ENCODE measurements around the gene DMBT1. TPM values are rescaled to one million over a fixed set of nuclear protein-coding genes. Genes with fewer than 3 reads are reported as not detected.

Gene DMBT1
- total and polyA plus RNA-seq, 2 donors (not counting 1 experiment from before 2014, with no cell fraction given): not detected

- DNase-seq: no peak
- Mint-ChIP-seq H3K4me3 (no peak overlapping the region), H3K9me3 (ENCODE audit: insufficient read depth) (no peaks in the 10 kb centered on the region), H3K4me1 (no peaks in the 10 kb centered on the region), H3K27me3 (peaks cover 22% of the 10 kb centered on the region), H3K27ac (no peak overlapping the region)
- no peak for TF ChIP-seq EZH2 (IDR thresholded peaks at IDR 0.05; ENCODE audit: borderline replicate concordance, insufficient read depth, low read depth, low read length, poor library complexity, severe bottlenecking)
- TF ChIP-seq, protein P1, sequence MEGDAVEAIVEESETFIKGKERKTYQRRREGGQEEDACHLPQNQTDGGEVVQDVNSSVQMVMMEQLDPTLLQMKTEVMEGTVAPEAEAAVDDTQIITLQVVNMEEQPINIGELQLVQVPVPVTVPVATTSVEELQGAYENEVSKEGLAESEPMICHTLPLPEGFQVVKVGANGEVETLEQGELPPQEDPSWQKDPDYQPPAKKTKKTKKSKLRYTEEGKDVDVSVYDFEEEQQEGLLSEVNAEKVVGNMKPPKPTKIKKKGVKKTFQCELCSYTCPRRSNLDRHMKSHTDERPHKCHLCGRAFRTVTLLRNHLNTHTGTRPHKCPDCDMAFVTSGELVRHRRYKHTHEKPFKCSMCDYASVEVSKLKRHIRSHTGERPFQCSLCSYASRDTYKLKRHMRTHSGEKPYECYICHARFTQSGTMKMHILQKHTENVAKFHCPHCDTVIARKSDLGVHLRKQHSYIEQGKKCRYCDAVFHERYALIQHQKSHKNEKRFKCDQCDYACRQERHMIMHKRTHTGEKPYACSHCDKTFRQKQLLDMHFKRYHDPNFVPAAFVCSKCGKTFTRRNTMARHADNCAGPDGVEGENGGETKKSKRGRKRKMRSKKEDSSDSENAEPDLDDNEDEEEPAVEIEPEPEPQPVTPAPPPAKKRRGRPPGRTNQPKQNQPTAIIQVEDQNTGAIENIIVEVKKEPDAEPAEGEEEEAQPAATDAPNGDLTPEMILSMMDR (IDR thresholded peaks at IDR 0.05): no peak
- ATAC-seq (ENCODE audit: low read depth): no peak
- ChIA-PET CTCF (no interaction called here), POLR2A (no interaction called here)
- WGBS (ENCODE audit: insufficient coverage): 91% methylated on average over 3 of the region's 6 CpGs
- Histone ChIP-seq H4K20me1 (ENCODE audit: control insufficient read depth, insufficient read depth, low read length, poor library complexity, severe bottlenecking) (no peaks in the 10 kb centered on the region), H2AFZ (ENCODE audit: insufficient read depth, low read depth, low read length, poor library complexity, severe bottlenecking) (no peak overlapping the region), H3K27ac (ENCODE audit: low read length in 2 of 2) (no peak overlapping the region), H3K79me2 (ENCODE audit: control insufficient read depth, insufficient read depth, low read length) (no peaks in the 10 kb centered on the region), H3K9ac (ENCODE audit: low read length) (no peak overlapping the region), H3K4me3 (ENCODE audit: control extremely low read depth in 1 of 5, extremely low read depth in 1 of 5, insufficient read depth in 1 of 5, low read depth in 2 of 5, low read length in 4 of 5) (no peak overlapping the region), H3K4me2 (replicated peaks; ENCODE audit: low read depth, low read length, poor library complexity, severe bottlenecking) (no peak overlapping the region), H3K9me3 (ENCODE audit: control extremely low read depth in 1 of 3, control insufficient read depth in 2 of 3, insufficient read depth in 1 of 3, low read length in 2 of 3) (peaks cover 0 to 6% (median 0%) of the 10 kb centered on the region in 3 donors), H3K4me1 (ENCODE audit: control insufficient read depth in 2 of 2, insufficient read depth in 2 of 2, low read length in 2 of 2) (no peaks in the 10 kb centered on the region), H3K27me3 (replicated peaks in 1 of 4; ENCODE audit: control extremely low read depth in 1 of 4, control insufficient read depth in 3 of 4, insufficient read depth in 4 of 4, low read length in 3 of 4) (no peaks in the 10 kb centered on the region), H3K36me3 (replicated peaks in 1 of 2; ENCODE audit: control extremely low read depth in 1 of 2, control insufficient read depth in 1 of 2, extremely low read depth in 1 of 2, insufficient read depth in 2 of 2, low read length in 1 of 2) (no peaks in the 10 kb centered on the region)
- intact Hi-C loops (cut with micrococcal nuclease): no loop called here
Measured at GRCh38 chr10:122659126-122659525, 98.6 kb downstream of the DMBT1 start.

DNA sequence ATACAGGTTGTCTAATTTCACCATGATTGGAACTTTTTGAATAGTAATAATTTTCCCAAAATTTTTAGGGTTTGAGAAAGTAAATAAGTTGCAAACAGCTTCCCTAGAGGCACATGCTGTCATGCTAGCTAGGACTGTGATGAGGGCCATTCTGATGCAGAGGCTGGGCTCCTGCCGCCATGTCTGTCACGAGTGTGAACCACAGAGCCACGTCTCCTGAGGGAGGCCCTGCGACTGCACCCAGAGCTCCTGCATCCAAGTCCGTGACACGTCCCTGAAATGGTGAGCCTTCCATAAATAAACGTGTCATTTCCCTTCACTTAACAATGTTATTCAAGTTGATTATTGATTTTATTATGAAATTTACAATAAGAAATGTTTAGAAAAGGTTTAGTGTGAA is 99.1 kb downstream of the DMBT1 start:
- H3K27ac Mint-ChIP-seq: no peak overlapping the region
- Histone ChIP-seq H3K9ac (ENCODE audit: low read length) (no peak overlapping the region), H4K20me1 (ENCODE audit: control insufficient read depth, insufficient read depth, low read length, poor library complexity, severe bottlenecking) (no peaks in the 10 kb centered on the region), H3K9me3 (ENCODE audit: control extremely low read depth in 1 of 3, control insufficient read depth in 2 of 3, insufficient read depth in 1 of 3, low read length in 2 of 3) (peaks cover 0 to 6% (median 0%) of the 10 kb centered on the region in 3 donors), H3K27me3 (replicated peaks in 1 of 4; ENCODE audit: control extremely low read depth in 1 of 4, control insufficient read depth in 3 of 4, insufficient read depth in 4 of 4, low read length in 3 of 4) (no peaks in the 10 kb centered on the region), H3K79me2 (ENCODE audit: control insufficient read depth, insufficient read depth, low read length) (no peaks in the 10 kb centered on the region), H3K27ac (ENCODE audit: low read length in 2 of 2) (no peak overlapping the region), H3K4me2 (replicated peaks; ENCODE audit: low read depth, low read length, poor library complexity, severe bottlenecking) (no peak overlapping the region), H3K4me3 (ENCODE audit: control extremely low read depth in 1 of 5, extremely low read depth in 1 of 5, insufficient read depth in 1 of 5, low read depth in 2 of 5, low read length in 4 of 5) (no peak overlapping the region), H3K36me3 (replicated peaks in 1 of 2; ENCODE audit: control extremely low read depth in 1 of 2, control insufficient read depth in 1 of 2, extremely low read depth in 1 of 2, insufficient read depth in 2 of 2, low read length in 1 of 2) (no peaks in the 10 kb centered on the region), H3K4me1 (ENCODE audit: control insufficient read depth in 2 of 2, insufficient read depth in 2 of 2, low read length in 2 of 2) (no peaks in the 10 kb centered on the region), H2AFZ (ENCODE audit: insufficient read depth, low read depth, low read length, poor library complexity, severe bottlenecking) (no peak overlapping the region)
- no peaks in the 10 kb centered on the region for H3K9me3 Mint-ChIP-seq (ENCODE audit: insufficient read depth)
- no peaks in the 10 kb centered on the region for H3K4me1 Mint-ChIP-seq
- intact Hi-C loops (cut with micrococcal nuclease): no loop called here
- ATAC-seq (ENCODE audit: low read depth): no peak
- POLR2A ChIA-PET: no interaction called here
- H3K4me3 Mint-ChIP-seq: no peak overlapping the region
- 96% methylated on average over 3 of the region's 7 CpGs for WGBS (ENCODE audit: insufficient coverage)
- CTCF ChIA-PET: no interaction called here
- TF ChIP-seq, protein P1 (IDR thresholded peaks at IDR 0.05): no peak
- TF ChIP-seq EZH2 (IDR thresholded peaks at IDR 0.05; ENCODE audit: borderline replicate concordance, insufficient read depth, low read depth, low read length, poor library complexity, severe bottlenecking): no peak
- DNase-seq: no peak
- H3K27me3 Mint-ChIP-seq: peaks cover 20% of the 10 kb centered on the region

All from B cell (primary cell).